Amniotic stem cell (primary cell): ENCODE measurements around the gene LY6G6C.

Experiments used
- DNase-seq: peaks from one replicate; lab custom pipeline; 2025; lab: John Stamatoyannopoulos, UW

The LY6G6C gene

GRCh38 chr6:31721351-31722020 lies at the start of gene LY6G6C:
Gene LY6G6C (minus strand): TSS chr6:31721746. CDS start chr6:31721679, 67 bp downstream.
- DNase-seq, result no peak

- no peak for DNase-seq
Observed at GRCh38 chr6:31770860-31771259, 49.3 kb upstream of the LY6G6C start.

- no peak for DNase-seq
Observed at GRCh38 chr6:31769684-31770371, 48.3 kb upstream of the LY6G6C start.

- DNase-seq, result no peak
Observed at GRCh38 chr6:31768363-31769257, 47.1 kb upstream of the LY6G6C start.

- DNase-seq, result no peak
Observed at GRCh38 chr6:31767096-31767645, 45.6 kb upstream of the LY6G6C start.

GRCh38 chr6:31765910-31766794 lies 44.6 kb upstream of the LY6G6C start:
- no peak for DNase-seq

GRCh38 chr6:31765559-31765909 lies 44.0 kb upstream of the LY6G6C start:
- DNase-seq, result no peak

GRCh38 chr6:31764198-31764597 lies 42.7 kb upstream of the LY6G6C start:
- DNase-seq, result no peak

GRCh38 chr6:31763619-31763940 lies 42.0 kb upstream of the LY6G6C start:
- DNase-seq, result no peak

GRCh38 chr6:31762878-31763618 lies 41.5 kb upstream of the LY6G6C start:
- no peak for DNase-seq

- DNase-seq, result no peak
Observed at GRCh38 chr6:31762356-31762755, 40.8 kb upstream of the LY6G6C start, which contains the start of gene SAPCD1. Gene SAPCD1 (plus strand): TSS chr6:31762656. CDS start chr6:31763055, 399 bp downstream.

- DNase-seq, result no peak
Observed at GRCh38 chr6:31761343-31761742, 39.8 kb upstream of the LY6G6C start.

- DNase-seq, result no peak
Observed at GRCh38 chr6:31760790-31761189, 39.2 kb upstream of the LY6G6C start.

- no peak for DNase-seq
Observed at GRCh38 chr6:31758281-31758680, 36.7 kb upstream of the LY6G6C start.

GRCh38 chr6:31752739-31753319 lies 31.3 kb upstream of the LY6G6C start:
- peak; percentile 33 for DNase-seq

- no peak for DNase-seq
Observed at GRCh38 chr6:31750411-31751022, 29.0 kb upstream of the LY6G6C start.

- DNase-seq, result no peak
Observed at GRCh38 chr6:31749301-31750036, 27.9 kb upstream of the LY6G6C start.

GRCh38 chr6:31744422-31744821 lies 22.9 kb upstream of the LY6G6C start:
- DNase-seq, result no peak

GRCh38 chr6:31742894-31743293 lies 21.3 kb upstream of the LY6G6C start:
- DNase-seq, result no peak
